Measurements from ENCODE around the gene ADGRL2. TPM values are rescaled to one million over a fixed set of nuclear protein-coding genes. Genes with fewer than 3 reads are reported as not detected.

The ADGRL2 gene
- total RNA-seq, 3 donors from 2014 or later: 59.6 to 78.0 (median 74.7) TPM

DNA sequence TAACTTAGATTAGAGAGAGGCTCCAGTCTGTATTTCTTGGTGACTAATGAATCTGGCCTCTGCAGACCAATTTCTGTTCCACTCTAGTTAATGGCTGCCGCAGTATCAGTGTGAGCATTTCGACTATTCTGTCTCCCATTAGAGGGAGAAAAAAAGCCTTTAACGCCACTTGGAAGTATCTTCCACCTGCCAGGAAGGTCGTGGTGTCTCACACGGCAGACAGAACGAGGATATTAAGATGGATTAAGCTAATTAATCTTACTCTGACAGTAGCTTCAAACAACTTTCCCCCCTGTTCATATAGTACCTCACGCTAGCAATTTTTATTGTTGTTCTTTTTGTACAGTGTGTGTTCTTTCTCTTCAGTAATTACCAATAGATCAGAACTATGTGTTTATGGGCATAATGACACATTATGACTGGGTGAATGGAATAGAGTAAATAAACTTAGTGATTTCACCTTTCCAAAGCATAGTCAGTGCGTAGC, 153.8 kb downstream of the ADGRL2 start:
- H3K27me3 ChIP-seq: no peaks in the 10 kb centered on the region
- no peak for TF ChIP-seq POLR2A (IDR thresholded peaks at IDR 0.05)
- TF ChIP-seq, protein P1, sequence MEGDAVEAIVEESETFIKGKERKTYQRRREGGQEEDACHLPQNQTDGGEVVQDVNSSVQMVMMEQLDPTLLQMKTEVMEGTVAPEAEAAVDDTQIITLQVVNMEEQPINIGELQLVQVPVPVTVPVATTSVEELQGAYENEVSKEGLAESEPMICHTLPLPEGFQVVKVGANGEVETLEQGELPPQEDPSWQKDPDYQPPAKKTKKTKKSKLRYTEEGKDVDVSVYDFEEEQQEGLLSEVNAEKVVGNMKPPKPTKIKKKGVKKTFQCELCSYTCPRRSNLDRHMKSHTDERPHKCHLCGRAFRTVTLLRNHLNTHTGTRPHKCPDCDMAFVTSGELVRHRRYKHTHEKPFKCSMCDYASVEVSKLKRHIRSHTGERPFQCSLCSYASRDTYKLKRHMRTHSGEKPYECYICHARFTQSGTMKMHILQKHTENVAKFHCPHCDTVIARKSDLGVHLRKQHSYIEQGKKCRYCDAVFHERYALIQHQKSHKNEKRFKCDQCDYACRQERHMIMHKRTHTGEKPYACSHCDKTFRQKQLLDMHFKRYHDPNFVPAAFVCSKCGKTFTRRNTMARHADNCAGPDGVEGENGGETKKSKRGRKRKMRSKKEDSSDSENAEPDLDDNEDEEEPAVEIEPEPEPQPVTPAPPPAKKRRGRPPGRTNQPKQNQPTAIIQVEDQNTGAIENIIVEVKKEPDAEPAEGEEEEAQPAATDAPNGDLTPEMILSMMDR (IDR thresholded peaks at IDR 0.05): no peak
- TF ChIP-seq POLR2AphosphoS5 (IDR thresholded peaks at IDR 0.05): no peak
- intact Hi-C loops (cut with DNase I; ENCODE audit: low total_unique reads): no loop called here

DNA sequence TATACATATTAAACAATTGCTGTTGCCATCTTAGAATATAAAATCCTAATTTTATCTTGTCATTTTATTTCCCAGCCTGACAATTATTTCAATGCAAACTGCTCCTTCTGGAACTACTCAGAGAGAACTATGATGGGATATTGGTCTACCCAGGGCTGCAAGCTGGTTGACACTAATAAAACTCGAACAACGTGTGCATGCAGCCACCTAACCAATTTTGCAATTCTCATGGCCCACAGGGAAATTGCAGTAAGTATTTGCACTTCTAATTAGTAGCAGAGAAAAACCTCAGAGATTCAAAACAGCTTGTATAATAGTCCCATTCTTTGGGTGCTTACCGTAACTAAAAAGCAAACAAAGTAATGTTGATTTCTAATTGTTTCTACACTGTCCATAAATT, 167.2 kb downstream of the ADGRL2 start:
- Histone ChIP-seq H3K27ac (no peak overlapping the region), H3K27me3 (no peaks in the 10 kb centered on the region), H3K36me3 (no peaks in the 10 kb centered on the region), H3K4me3 (no peak overlapping the region), H3K4me1 (no peaks in the 10 kb centered on the region), H3K9me3 (no peaks in the 10 kb centered on the region)
- DNase-seq (ENCODE audit: low spot score in 2 of 2): no peak
- no peak for TF ChIP-seq POLR2AphosphoS5 (IDR thresholded peaks at IDR 0.05)
- TF ChIP-seq POLR2A (IDR thresholded peaks at IDR 0.05): no peak
- TF ChIP-seq, protein P1 (IDR thresholded peaks at IDR 0.05): no peak
- intact Hi-C loops (cut with DNase I; ENCODE audit: low total_unique reads): no loop called here

More for the DNA sequence above, 153.8 kb downstream of the ADGRL2 start:
- H3K9me3 ChIP-seq: peaks cover 0 to 8% of the 10 kb centered on the region in 2 donors
- H3K4me3 ChIP-seq: no peak overlapping the region
- no peaks in the 10 kb centered on the region for H3K36me3 ChIP-seq
- no peaks in the 10 kb centered on the region for H3K4me1 ChIP-seq
- no peak for DNase-seq (ENCODE audit: low spot score in 2 of 2)
- H3K27ac ChIP-seq: no peak overlapping the region

DNA sequence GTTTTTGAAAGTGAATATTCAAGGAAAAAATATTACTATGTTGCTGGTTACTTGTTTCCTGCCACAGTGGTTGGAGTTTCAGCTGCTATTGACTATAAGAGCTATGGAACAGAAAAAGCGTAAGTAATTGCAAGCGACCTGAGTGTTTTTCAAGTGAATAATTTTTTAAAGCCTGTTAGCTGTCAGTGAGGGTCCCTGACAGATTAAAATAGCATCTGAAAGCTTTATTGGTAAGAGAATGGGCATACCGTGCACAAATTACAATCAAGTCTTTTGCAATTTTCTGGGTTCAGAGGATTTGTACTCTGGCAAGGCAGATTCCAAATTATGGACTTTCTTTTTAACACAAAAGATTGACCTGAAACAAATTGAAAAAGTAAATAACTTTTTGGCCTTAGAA, 169.7 kb downstream of the ADGRL2 start:
- Histone ChIP-seq H3K4me3 (no peak overlapping the region), H3K36me3 (no peaks in the 10 kb centered on the region), H3K9me3 (no peaks in the 10 kb centered on the region), H3K4me1 (no peaks in the 10 kb centered on the region), H3K27me3 (no peaks in the 10 kb centered on the region), H3K27ac (no peak overlapping the region)
- DNase-seq (ENCODE audit: low spot score in 2 of 2): no peak
- TF ChIP-seq POLR2AphosphoS5 (IDR thresholded peaks at IDR 0.05) (no peak), POLR2A (IDR thresholded peaks at IDR 0.05) (no peak)
- TF ChIP-seq, protein P1 (IDR thresholded peaks at IDR 0.05): no peak
- intact Hi-C loops (cut with DNase I; ENCODE audit: low total_unique reads): no loop called here

DNA sequence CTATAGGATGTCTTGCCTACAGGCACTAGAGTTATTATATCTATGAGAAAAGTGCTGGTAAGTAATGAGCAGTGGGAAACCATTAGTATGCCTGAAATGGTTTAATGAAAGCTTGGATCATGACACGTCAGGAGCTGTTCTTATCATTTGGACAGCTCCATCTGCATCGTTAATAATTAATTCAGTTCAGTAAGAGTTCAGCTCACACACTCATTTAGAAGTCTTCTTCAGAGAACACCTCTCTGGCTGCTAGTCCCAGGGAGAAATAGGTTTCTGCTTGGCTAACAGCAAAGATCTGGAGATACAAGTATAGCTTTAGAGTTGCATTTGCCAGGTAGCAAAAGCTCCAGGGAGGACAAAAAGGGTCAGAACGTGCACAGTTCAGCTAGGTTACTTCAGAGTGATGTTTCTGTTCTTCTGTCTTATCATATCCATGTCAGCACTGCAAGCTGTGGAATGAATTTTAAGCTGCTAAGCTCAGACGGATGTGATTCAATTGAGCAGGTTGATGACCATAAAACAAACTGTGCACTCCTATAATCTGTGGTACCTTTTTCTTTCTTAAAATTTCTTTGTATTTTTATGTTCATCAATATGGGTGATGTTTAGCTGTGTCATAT, 173.6 kb downstream of the ADGRL2 start:
- Histone ChIP-seq H3K27me3 (no peaks in the 10 kb centered on the region), H3K4me3 (no peak overlapping the region), H3K36me3 (no peaks in the 10 kb centered on the region), H3K9me3 (no peaks in the 10 kb centered on the region), H3K27ac (no peak overlapping the region), H3K4me1 (no peaks in the 10 kb centered on the region)
- no peak for TF ChIP-seq POLR2A (IDR thresholded peaks at IDR 0.05)
- TF ChIP-seq, protein P1 (IDR thresholded peaks at IDR 0.05): no peak
- TF ChIP-seq POLR2AphosphoS5 (IDR thresholded peaks at IDR 0.05): no peak
- intact Hi-C loops (cut with DNase I; ENCODE audit: low total_unique reads): no loop called here
- DNase-seq (ENCODE audit: low spot score in 2 of 2): no peak

DNA sequence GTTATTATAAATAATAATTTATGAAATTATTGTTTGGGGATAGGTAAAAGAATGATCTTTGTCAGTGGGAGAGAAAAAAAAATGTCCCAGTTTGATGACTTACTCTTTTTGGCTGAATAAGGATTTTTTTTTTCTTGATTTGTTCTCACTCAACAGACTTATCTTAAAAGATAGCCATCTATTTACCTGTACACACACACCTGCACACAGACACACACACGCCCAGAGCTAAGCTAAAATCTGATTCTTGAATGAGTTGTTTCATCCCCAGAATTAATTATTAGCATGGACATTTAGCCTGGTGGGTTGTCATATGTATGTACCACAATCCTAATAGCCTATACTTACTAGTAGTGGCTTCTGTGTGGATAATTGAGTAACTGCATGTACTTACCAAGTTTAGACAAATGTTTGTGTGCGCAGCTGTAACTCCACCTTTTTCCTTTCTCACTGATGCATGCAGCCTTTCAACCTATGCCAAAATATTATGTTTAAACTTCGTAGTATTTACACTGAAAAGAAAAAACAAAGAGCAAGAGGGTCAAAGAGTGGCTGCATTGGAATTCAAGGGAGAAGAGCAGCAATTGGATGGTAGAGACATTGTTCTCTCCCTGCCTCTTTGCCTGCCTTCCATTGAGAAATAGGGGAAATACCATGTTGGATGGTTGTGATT, 174.3 kb downstream of the ADGRL2 start:
- TF ChIP-seq, protein P1 (IDR thresholded peaks at IDR 0.05): no peak
- TF ChIP-seq POLR2A (IDR thresholded peaks at IDR 0.05) (no peak), POLR2AphosphoS5 (IDR thresholded peaks at IDR 0.05) (no peak)
- intact Hi-C loops (cut with DNase I; ENCODE audit: low total_unique reads): no loop called here

More for the DNA sequence above, 174.3 kb downstream of the ADGRL2 start:
- Histone ChIP-seq H3K36me3 (no peaks in the 10 kb centered on the region), H3K9me3 (no peaks in the 10 kb centered on the region), H3K4me1 (no peaks in the 10 kb centered on the region), H3K4me3 (no peak overlapping the region), H3K27me3 (no peaks in the 10 kb centered on the region), H3K27ac (no peak overlapping the region)
- no peak for DNase-seq (ENCODE audit: low spot score in 2 of 2)
